GM19351 (cell line): ENCODE results near the gene AJM1.
A peak's percentile ranks its signal among the peaks of the same experiment; 100 is the strongest.
"Not testable (repeated sequence)": the region's sequence is repeated elsewhere in the genome, so short reads cannot be mapped to it uniquely, and the experiment has no call there.

Source experiments
- ATAC-seq: cut with Tn5 transposase; IDR thresholded peaks from one replicate; pipeline ENCODE4 v1.9.1; 2021; ENCODE audit warnings: mild to moderate bottlenecking, moderate library complexity; ENCODE audit not compliant: unreplicated experiment

AJM1 gene

GRCh38 chr9:136866898-136867421 is 24.7 kb downstream of the AJM1 start:
- not testable (repeated sequence) for ATAC-seq

- no peak for ATAC-seq
Observed at GRCh38 chr9:136867480-136867879, 25.2 kb downstream of the AJM1 start.

- ATAC-seq: no peak
Observed at GRCh38 chr9:136867917-136868316, 25.6 kb downstream of the AJM1 start.

- no peak for ATAC-seq
Observed at GRCh38 chr9:136868644-136869043, 26.4 kb downstream of the AJM1 start.

GRCh38 chr9:136869611-136870010 is 27.3 kb downstream of the AJM1 start:
- not testable (repeated sequence) for ATAC-seq

GRCh38 chr9:136875155-136875554 is 32.9 kb downstream of the AJM1 start:
- ATAC-seq: no peak

- ATAC-seq: no peak
Observed at GRCh38 chr9:136876476-136876875, 34.2 kb downstream of the AJM1 start.

GRCh38 chr9:136880651-136881050 is 38.4 kb downstream of the AJM1 start:
- no peak for ATAC-seq

GRCh38 chr9:136881691-136882108 is 39.4 kb downstream of the AJM1 start:
- ATAC-seq: no peak

- no peak for ATAC-seq
Observed at GRCh38 chr9:136882109-136882946, 40.0 kb downstream of the AJM1 start.

GRCh38 chr9:136882947-136883283 is 40.6 kb downstream of the AJM1 start:
- not testable (repeated sequence) for ATAC-seq

GRCh38 chr9:136883670-136884069 is 41.4 kb downstream of the AJM1 start:
- not testable (repeated sequence) for ATAC-seq

GRCh38 chr9:136885950-136886578 is 43.8 kb downstream of the AJM1 start, which contains the start of gene TRAF2:
Gene TRAF2 (plus strand): TSS chr9:136886516. CDS start chr9:136898741, 12,225 bp downstream.
- ATAC-seq: peak; percentile 83

- peak; percentile 31 for ATAC-seq
Observed at GRCh38 chr9:136886610-136887597, 44.6 kb downstream of the AJM1 start.

GRCh38 chr9:136888454-136888853 is 46.2 kb downstream of the AJM1 start:
- no peak for ATAC-seq

- ATAC-seq: no peak
Observed at GRCh38 chr9:136889858-136890257, 47.6 kb downstream of the AJM1 start.

GRCh38 chr9:136890661-136891060 is 48.4 kb downstream of the AJM1 start:
- no peak for ATAC-seq
